Left lung (tissue), 10 donors: ENCODE measurements around the gene TBX18. TPM values are rescaled to one million over a fixed set of nuclear protein-coding genes. Genes with fewer than 3 reads are reported as not detected.
A peak's percentile ranks its signal among the peaks of the same experiment; 100 is the strongest.

Experiments used
- ATAC-seq: fragments of 200-7000 bp; cut with Tn5 transposase; one replicate; pipeline ENCODE4 v1.9.1; 2020; ENCODE audit warnings: moderate library complexity
- DNase-seq, 4 donors: peaks; one replicate each; pipeline ENCODE4 v3.0.0-alpha.2; 2013 to 2020
- H3K27ac ChIP-seq, 2 donors: fragments of 200-600 bp; sonication (generic) in 1 of 2; one replicate each; pipeline versions ENCODE4 v1.5.0 to v1.8.0; 2020 to 2021
- H3K27me3 ChIP-seq, 2 donors: fragments of 200-600 bp; sonication (generic) in 1 of 2; one replicate each; pipeline versions ENCODE4 v1.5.0 to v1.8.0; 2020 to 2021
- H3K36me3 ChIP-seq, 2 donors: fragments of 200-600 bp; sonication (generic) in 1 of 2; one replicate each; pipeline versions ENCODE4 v1.5.0 to v1.8.0; 2020 to 2021
- H3K4me1 ChIP-seq, 2 donors: fragments of 200-600 bp; one replicate each; pipeline ENCODE4 v1.8.0; 2021
- H3K4me3 ChIP-seq, 2 donors: fragments of 200-600 bp; sonication (generic) in 1 of 2; one replicate each; pipeline versions ENCODE4 v1.5.0 to v1.8.0; 2020 to 2021; ENCODE audit warnings: mild to moderate bottlenecking in 1 of 2
- H3K9me3 ChIP-seq, 2 donors: fragments of 200-600 bp; sonication (generic) in 1 of 2; one replicate each; pipeline versions ENCODE4 v1.5.0 to v1.8.0; 2020 to 2021
- intact Hi-C, 2 donors: fragments of 100-400 bp; cut with DNase I; formaldehyde crosslinking; loops; one replicate each; pipeline versions ENCODE4 v1.11.2 to v1.14.2; 2022
- polyA plus RNA-seq, 6 donors: library from polyadenylated mRNA; unstranded; fragments of 120-200 nt; gene quantifications; one replicate each; pipeline ENCODE4 v1.2.1, GENCODE V29; 2013; ENCODE audit not compliant: insufficient read length in 6 of 6
- total RNA-seq, 2 donors: library from RNA; stranded (reverse); fragmentation: NEBNext Ultra II Directional; extraction: Animal tissue kit (Norgen Biotek cat#: 25700); gene quantifications; one replicate each; pipeline ENCODE4 v1.2.1, GENCODE V29; 2021
- TF ChIP-seq, protein P1 (sequence below), 2 donors: fragments of 200-600 bp; sonication (generic) in 1 of 2; IDR thresholded peaks; one replicate each; pipeline versions ENCODE4 v1.5.0 to v1.8.0; 2021; ENCODE audit warnings: antibody characterized with exemption in 2 of 2
- donor health status: DM: no; HTN: yes; CAD: no.
- donor health status: DM: no; HTN: no; CAD: no.

The TBX18 gene
- total and polyA plus RNA-seq, 8 donors, result 0.27 to 0.60 (median 0.49) TPM; not detected in 1

DNA sequence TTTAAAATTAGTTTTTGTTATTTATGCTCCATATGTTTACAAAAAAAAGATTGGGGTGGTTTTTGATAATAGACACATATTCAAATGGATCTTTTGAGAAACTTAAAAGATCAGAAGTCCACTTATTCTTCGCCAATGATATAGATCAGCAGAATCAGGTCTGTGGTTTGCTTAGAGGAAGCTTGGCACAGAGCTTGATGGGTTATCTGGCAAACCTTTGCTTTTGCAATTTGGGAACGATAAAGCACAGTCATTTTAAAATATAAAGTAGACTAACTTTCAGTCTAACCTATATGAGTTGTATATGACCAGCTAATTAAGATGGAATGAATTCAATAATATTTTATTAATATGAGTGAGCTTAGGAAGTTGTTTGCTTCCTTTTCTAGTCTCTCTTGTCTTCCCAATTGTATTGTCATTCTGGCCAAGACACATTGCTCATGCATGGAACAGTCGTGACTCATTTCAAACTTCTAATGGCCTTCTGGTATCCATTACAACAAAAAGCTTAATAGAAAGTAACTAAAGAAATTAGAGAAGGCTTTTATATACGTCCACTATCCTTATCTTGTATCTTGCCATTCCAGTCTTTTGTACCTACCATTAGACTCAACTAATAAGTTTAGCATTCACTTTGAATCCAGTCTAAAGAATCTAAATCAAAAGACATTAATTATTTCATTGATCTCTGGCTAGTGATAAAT is 118.7 kb downstream of the TBX18 start:
- intact Hi-C loops, result no loop called here
- Histone ChIP-seq H3K4me1 (no peaks in the 10 kb centered on the region), H3K27me3 (no peaks in the 10 kb centered on the region), H3K4me3 (no peak overlapping the region), H3K27ac (no peak overlapping the region), H3K9me3 (peaks cover 0 to 2% of the 10 kb centered on the region in 2 donors), H3K36me3 (no peaks in the 10 kb centered on the region)
- TF ChIP-seq, protein P1, sequence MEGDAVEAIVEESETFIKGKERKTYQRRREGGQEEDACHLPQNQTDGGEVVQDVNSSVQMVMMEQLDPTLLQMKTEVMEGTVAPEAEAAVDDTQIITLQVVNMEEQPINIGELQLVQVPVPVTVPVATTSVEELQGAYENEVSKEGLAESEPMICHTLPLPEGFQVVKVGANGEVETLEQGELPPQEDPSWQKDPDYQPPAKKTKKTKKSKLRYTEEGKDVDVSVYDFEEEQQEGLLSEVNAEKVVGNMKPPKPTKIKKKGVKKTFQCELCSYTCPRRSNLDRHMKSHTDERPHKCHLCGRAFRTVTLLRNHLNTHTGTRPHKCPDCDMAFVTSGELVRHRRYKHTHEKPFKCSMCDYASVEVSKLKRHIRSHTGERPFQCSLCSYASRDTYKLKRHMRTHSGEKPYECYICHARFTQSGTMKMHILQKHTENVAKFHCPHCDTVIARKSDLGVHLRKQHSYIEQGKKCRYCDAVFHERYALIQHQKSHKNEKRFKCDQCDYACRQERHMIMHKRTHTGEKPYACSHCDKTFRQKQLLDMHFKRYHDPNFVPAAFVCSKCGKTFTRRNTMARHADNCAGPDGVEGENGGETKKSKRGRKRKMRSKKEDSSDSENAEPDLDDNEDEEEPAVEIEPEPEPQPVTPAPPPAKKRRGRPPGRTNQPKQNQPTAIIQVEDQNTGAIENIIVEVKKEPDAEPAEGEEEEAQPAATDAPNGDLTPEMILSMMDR (IDR thresholded peaks at IDR 0.05), result no peak
- ATAC-seq, result no peak
- DNase-seq, result no peak

DNA sequence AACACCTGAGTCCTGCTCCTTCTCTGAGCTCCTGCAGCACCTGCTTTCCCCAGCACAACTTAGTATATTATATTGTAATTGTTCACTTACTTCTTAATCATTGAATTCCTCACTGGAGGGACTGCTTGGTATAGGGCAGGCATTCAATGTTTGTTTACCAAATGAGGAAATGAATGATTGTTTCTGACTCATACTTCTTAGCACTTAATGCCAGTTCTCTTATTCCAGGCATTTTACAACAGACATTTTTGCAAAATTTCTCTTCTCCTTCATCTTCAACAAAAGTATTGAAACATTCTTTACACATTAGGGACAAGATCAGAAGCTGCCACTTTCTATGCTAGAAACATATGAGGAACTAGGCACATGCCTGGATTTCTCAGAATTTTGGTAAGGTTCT is 119.4 kb downstream of the TBX18 start:
- no peaks in the 10 kb centered on the region for H3K9me3 ChIP-seq
- H3K4me3 ChIP-seq, result no peak overlapping the region
- no peaks in the 10 kb centered on the region for H3K4me1 ChIP-seq
- H3K27ac ChIP-seq, result no peak overlapping the region
- no peak for DNase-seq
- no peaks in the 10 kb centered on the region for H3K27me3 ChIP-seq
- no peaks in the 10 kb centered on the region for H3K36me3 ChIP-seq
- ATAC-seq, result peak; percentile 76
- TF ChIP-seq, protein P1 (IDR thresholded peaks at IDR 0.05), result no peak
- intact Hi-C loops, result no loop called here

DNA sequence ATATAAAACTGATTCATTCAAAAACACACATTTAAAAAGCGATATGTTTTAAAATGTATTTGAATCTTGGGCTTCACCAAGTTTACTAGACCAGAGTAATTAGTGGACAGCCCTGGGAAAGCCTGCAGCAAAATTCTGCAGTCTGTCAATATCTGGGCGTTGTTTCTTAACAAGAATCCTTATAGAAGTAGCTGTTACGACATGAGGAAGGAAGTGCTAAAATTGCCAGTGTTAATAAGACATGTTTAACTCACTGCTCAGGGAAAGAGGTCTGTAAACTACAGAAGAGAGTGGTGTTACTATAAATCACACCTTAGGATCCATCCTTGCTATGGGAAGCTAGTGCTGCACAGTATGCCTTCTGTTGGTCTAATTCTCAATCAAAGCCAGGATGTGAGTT is 120.6 kb downstream of the TBX18 start:
- ATAC-seq (peak; percentile 83), DNase-seq (no peak)
- intact Hi-C loops, result no loop called here
- Histone ChIP-seq H3K4me3 (no peak overlapping the region), H3K9me3 (no peaks in the 10 kb centered on the region), H3K36me3 (no peaks in the 10 kb centered on the region), H3K27me3 (no peaks in the 10 kb centered on the region), H3K4me1 (no peaks in the 10 kb centered on the region), H3K27ac (no peak overlapping the region)
- TF ChIP-seq, protein P1 (IDR thresholded peaks at IDR 0.05), result no peak

DNA sequence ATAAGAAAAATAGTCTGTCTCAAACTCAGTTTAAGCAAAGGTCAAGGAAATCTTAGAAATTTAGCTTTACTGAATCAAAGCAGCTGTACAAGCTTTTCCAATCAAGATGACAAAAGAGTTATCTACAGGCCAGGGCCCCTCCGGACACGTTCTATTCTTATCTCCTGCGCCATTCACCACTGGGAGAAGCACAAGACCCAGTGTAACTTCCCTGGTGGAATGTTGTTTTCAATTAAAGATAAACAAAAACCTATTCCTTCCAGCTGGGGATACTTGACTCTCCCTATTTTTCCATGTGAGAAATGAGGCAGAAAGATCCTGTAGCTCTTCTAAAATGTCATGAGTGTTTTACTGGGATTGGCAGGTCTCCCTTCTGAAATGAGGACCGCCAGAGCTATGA is 123.3 kb downstream of the TBX18 start:
- H3K27ac ChIP-seq, result no peak overlapping the region
- TF ChIP-seq, protein P1 (IDR thresholded peaks at IDR 0.05), result no peak
- no peaks in the 10 kb centered on the region for H3K36me3 ChIP-seq
- H3K27me3 ChIP-seq, result no peaks in the 10 kb centered on the region
- H3K4me3 ChIP-seq, result no peak overlapping the region
- H3K9me3 ChIP-seq, result no peaks in the 10 kb centered on the region
- intact Hi-C loops, result no loop called here
- H3K4me1 ChIP-seq, result no peaks in the 10 kb centered on the region
- ATAC-seq (no peak), DNase-seq (no peak)

DNA sequence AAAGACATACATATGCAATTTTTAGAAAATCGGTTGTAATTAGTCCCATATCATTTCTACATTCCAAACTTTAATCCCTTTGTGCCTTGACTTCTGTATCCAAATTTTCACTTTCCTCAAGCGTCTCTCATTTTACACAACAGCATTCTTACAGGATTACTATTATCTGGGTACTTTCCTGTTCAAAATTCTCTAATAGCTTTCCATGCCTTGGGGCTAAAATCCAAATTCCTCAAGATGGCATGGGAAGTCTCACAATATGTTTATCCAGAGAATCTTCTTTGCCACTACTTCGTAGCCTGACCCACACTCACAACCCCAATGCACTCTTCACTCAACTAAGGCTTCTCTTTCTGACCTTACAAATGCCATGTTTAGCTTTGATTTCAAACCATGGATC is 125.0 kb downstream of the TBX18 start:
- DNase-seq, result no peak
- TF ChIP-seq, protein P1 (IDR thresholded peaks at IDR 0.05), result no peak
- ATAC-seq, result no peak
- no peaks in the 10 kb centered on the region for H3K36me3 ChIP-seq
- no peaks in the 10 kb centered on the region for H3K27me3 ChIP-seq
- H3K27ac ChIP-seq, result no peak overlapping the region
- H3K9me3 ChIP-seq, result no peaks in the 10 kb centered on the region
- intact Hi-C loops, result no loop called here
- no peaks in the 10 kb centered on the region for H3K4me1 ChIP-seq
- H3K4me3 ChIP-seq, result no peak overlapping the region
